GM19395 (cell line): ENCODE data around the gene CCT5.
"Not testable (repeated sequence)": the region's sequence is repeated elsewhere in the genome, so short reads cannot be mapped to it uniquely, and the experiment has no call there.

Experiments
- ATAC-seq: cut with Tn5 transposase; IDR thresholded peaks from one replicate; pipeline ENCODE4 v1.9.1; 2021; ENCODE audit warnings: mild to moderate bottlenecking, moderate library complexity; ENCODE audit not compliant: unreplicated experiment

The CCT5 gene

GRCh38 chr5:10297646-10298204, 47.6 kb downstream of the CCT5 start:
- no peak for ATAC-seq

- ATAC-seq: no peak
These were observed 50.2 kb downstream of the CCT5 start for GRCh38 chr5:10300246-10300645.

- no peak for ATAC-seq
These were observed 51.2 kb downstream of the CCT5 start for GRCh38 chr5:10301266-10301665.

GRCh38 chr5:10301842-10302610, 51.9 kb downstream of the CCT5 start:
- no peak for ATAC-seq

- no peak for ATAC-seq
These were observed 53.1 kb downstream of the CCT5 start for GRCh38 chr5:10303201-10303600.

GRCh38 chr5:10303699-10304170, 53.7 kb downstream of the CCT5 start:
- ATAC-seq: no peak

- ATAC-seq: no peak
These were observed 54.9 kb downstream of the CCT5 start for GRCh38 chr5:10304932-10305331.

GRCh38 chr5:10306114-10306513, 56.0 kb downstream of the CCT5 start:
- ATAC-seq: no peak

GRCh38 chr5:10306806-10307205, 56.7 kb downstream of the CCT5 start:
- no peak for ATAC-seq

- ATAC-seq: peak; percentile 73
These were observed 57.4 kb downstream of the CCT5 start, which contains the start of gene CMBL for GRCh38 chr5:10307206-10308148. TSS of gene CMBL (minus strand) at chr5:10307902. CDS start at chr5:10290762, 17,140 bp downstream.

- no peak for ATAC-seq
These were observed 58.8 kb downstream of the CCT5 start for GRCh38 chr5:10308844-10309243.

GRCh38 chr5:10310066-10310779, 60.1 kb downstream of the CCT5 start:
- ATAC-seq: no peak

- not testable (repeated sequence) for ATAC-seq
These were observed 60.9 kb downstream of the CCT5 start for GRCh38 chr5:10310835-10311570.

- no peak for ATAC-seq
These were observed 61.7 kb downstream of the CCT5 start for GRCh38 chr5:10311595-10312425.

GRCh38 chr5:10315201-10315600, 65.1 kb downstream of the CCT5 start:
- ATAC-seq: no peak
